ENCODE data around the gene HNMT. TPM values are rescaled to one million over a fixed set of nuclear protein-coding genes. Genes with fewer than 3 reads are reported as not detected.

HNMT gene
- total and polyA plus RNA-seq, 2 of the 8 experiments (the other 6 are each of a cell fraction or from before 2014, with no cell fraction given) = 1.6 to 3.6 TPM

GRCh38 chr2:137959166-137959565 is 5.1 kb upstream of the HNMT start:
- H3K79me1 ChIP-seq (ENCODE audit: low read depth, low read length) = no peaks in the 10 kb centered on the region
- no peaks in the 10 kb centered on the region for H3K36me3 ChIP-seq (ENCODE audit: control insufficient read depth in 2 of 4, insufficient read depth in 4 of 4, low read length in 3 of 4)
- POLR2A ChIA-PET (ENCODE audit: partially characterized antibody) = no interaction called here
- H4K8ac ChIP-seq (ENCODE audit: extremely low read depth, insufficient read depth, low read length) = no peak overlapping the region
- H3K9me3 ChIP-seq (ENCODE audit: insufficient read depth in 2 of 2, low read depth in 1 of 2, low read length in 1 of 2) = no peaks in the 10 kb centered on the region
- no peak for FAIRE-seq
- H3K23me2 ChIP-seq (ENCODE audit: low read depth, low read length) = no peaks in the 10 kb centered on the region
- H3K9ac ChIP-seq (replicated peaks in 1 of 4; ENCODE audit: extremely low read depth in 1 of 4, low read depth in 3 of 4, low read length in 3 of 4) = no peak overlapping the region
- no peak overlapping the region for H2AFZ ChIP-seq (ENCODE audit: low read length)
- no peaks in the 10 kb centered on the region for H3K27me3 ChIP-seq (replicated peaks in 1 of 4; ENCODE audit: control insufficient read depth in 3 of 4, extremely low read depth in 1 of 4, insufficient read depth in 3 of 4, low read length in 3 of 4)
- H3K27ac ChIP-seq (ENCODE audit: low read depth, low read length) = no peak overlapping the region
- no peak overlapping the region for H2BK120ac ChIP-seq (replicated peaks; ENCODE audit: low read depth, low read length)
- no peak overlapping the region for H2BK15ac ChIP-seq (ENCODE audit: low read length)
- no peak overlapping the region for H3K4me2 ChIP-seq (ENCODE audit: insufficient read depth in 1 of 2, low read depth in 2 of 2, low read length in 2 of 2)
- H3K23ac ChIP-seq (ENCODE audit: insufficient read length) = no peak overlapping the region
- no peak overlapping the region for H3K14ac ChIP-seq (ENCODE audit: insufficient read length)
- H3K79me2 ChIP-seq (ENCODE audit: control insufficient read depth in 1 of 2, insufficient read depth in 2 of 2, low read length in 2 of 2) = no peaks in the 10 kb centered on the region
- H4K91ac ChIP-seq (replicated peaks; ENCODE audit: insufficient read length, low read length) = no peak overlapping the region
- H4K20me1 ChIP-seq (replicated peaks in 1 of 2; ENCODE audit: control insufficient read depth in 1 of 2, insufficient read depth in 2 of 2, low read length in 2 of 2) = no peaks in the 10 kb centered on the region
- H2AK5ac ChIP-seq (ENCODE audit: low read depth, low read length) = no peak overlapping the region
- no peak overlapping the region for H2BK20ac ChIP-seq (ENCODE audit: low read length)
- CTCF ChIA-PET (ENCODE audit: partially characterized antibody) = interaction anchor here (0.7 to 1.1 kb wide), 2 partner anchors 9 to 718 kb away, joined by 3 to 5 read pairs; no protein-coding TSS in a partner anchor
- no peak overlapping the region for H3K56ac ChIP-seq (replicated peaks; ENCODE audit: insufficient read length, low read depth, low read length)
- H3K4me3 ChIP-seq (ENCODE audit: extremely low read depth in 1 of 4, insufficient read depth in 2 of 4, low read depth in 3 of 4, low read length in 4 of 4) = no peak overlapping the region
- no peak overlapping the region for H2BK12ac ChIP-seq (ENCODE audit: low read depth, low read length)
- H3K18ac ChIP-seq (ENCODE audit: extremely low read depth, low read length) = no peak overlapping the region
- peaks cover 2 to 7% (median 4%) of the 10 kb centered on the region in 4 experiments; a peak in 5 of 7 replicates for H3K4me1 ChIP-seq (replicated peaks in 1 of 4; ENCODE audit: control insufficient read depth in 3 of 4, insufficient read depth in 4 of 4, low read length in 3 of 4)
- no peak overlapping the region for H3K4ac ChIP-seq (replicated peaks; ENCODE audit: insufficient read length, low read depth, low read length)
- H4K5ac ChIP-seq (ENCODE audit: insufficient read length, low read depth, low read length) = no peak overlapping the region
- WGBS, 2 experiments (ENCODE audit: extremely low coverage in 1 of 2, insufficient coverage in 1 of 2, insufficient read length in 1 of 2, insufficient replicate concordance in 2 of 2, low coverage in 1 of 2, low lambda C conversion rate in 2 of 2, missing lambda C conversion rate in 1 of 2) = 100% methylated on average over 1 of the region's 1 CpG; no CpG with 5 or more reads in 1 of the 2 experiments
- H2BK5ac ChIP-seq (ENCODE audit: low read depth, low read length) = no peak overlapping the region
- no peak for DNase-seq (ENCODE audit: low read depth in 1 of 2, low spot score in 2 of 2)
- TF ChIP-seq ZNF274 (IDR thresholded peaks at IDR 0.05; ENCODE audit: borderline replicate concordance, extremely low read depth, low read length) (no peak), POU5F1 (IDR thresholded peaks at IDR 0.05; ENCODE audit: low read depth, low read length) (no peak), NRF1 (IDR thresholded peaks at IDR 0.05; ENCODE audit: low read depth, low read length) (no peak), ATF3 (IDR thresholded peaks at IDR 0.05; ENCODE audit: insufficient read depth, low read depth, low read length) (no peak), BRCA1 (IDR thresholded peaks at IDR 0.05; ENCODE audit: low read depth, low read length) (no peak), GTF2F1 (IDR thresholded peaks at IDR 0.05; ENCODE audit: borderline replicate concordance, low read depth, low read length) (no peak), CEBPB (IDR thresholded peaks at IDR 0.05; ENCODE audit: low read depth, low read length) (no peak), TEAD4 (IDR thresholded peaks at IDR 0.05; ENCODE audit: low read depth, low read length) (no peak), EZH2 (IDR thresholded peaks at IDR 0.05; ENCODE audit: low read depth, low read length, severe bottlenecking) (no peak), SAP30 (IDR thresholded peaks at IDR 0.05; ENCODE audit: insufficient read depth, insufficient replicate concordance, low read length) (no peak), E2F6 (IDR thresholded peaks at IDR 0.05) (no peak), RFX5 (IDR thresholded peaks at IDR 0.05; ENCODE audit: borderline replicate concordance, low read depth, low read length) (no peak), TCF12 (IDR thresholded peaks at IDR 0.05; ENCODE audit: low read depth, low read length) (no peak)
